Measurements from ENCODE around the gene RBM3.

Gene RBM3

DNA sequence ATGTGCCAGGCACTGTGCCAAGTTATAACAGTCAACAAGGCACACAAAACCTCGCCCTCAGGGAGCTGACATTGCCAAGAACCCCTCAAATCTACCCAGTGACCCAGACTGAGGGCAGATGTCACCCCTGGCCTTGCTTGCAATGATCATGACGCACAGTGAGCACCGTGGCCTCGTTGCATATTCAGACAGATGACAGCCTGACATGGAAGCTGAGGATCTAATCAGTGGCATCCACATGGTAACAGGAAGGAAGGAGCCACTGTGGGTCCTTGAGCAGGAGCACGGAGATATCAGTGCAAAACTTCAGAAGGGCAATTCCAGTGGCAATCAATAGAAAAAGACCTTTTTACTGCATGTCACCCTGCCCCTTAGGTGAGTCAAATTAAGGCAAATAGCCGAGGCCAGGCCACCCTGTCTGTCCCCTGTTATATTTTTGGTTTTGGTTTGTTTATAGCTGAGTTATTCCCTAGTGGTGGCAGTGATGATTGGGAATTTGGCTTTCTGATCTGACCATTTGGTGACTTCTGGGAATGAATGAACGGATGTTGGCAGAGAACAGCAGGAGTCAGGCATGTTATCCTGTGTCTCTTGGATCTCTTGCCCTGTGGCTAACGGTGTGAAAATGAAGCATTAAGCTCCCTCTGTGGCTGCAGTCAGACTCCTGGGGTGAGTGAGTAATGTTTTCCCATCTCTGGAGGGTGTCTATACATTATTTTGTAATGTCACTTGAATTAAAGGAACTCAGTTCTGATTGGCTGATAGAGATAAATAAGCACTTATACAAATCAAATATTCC lies 43.5 kb downstream of the RBM3 start:
- DNase-seq (ENCODE audit: low spot score) (no peak), FAIRE-seq (no peak)

GRCh38 chrX:48626401-48627298 lies 52.4 kb downstream of the RBM3 start:
- FAIRE-seq (no peak), DNase-seq (ENCODE audit: low spot score) (no peak)

Data from urothelium cell line (cell line).